Measurements from ENCODE around the gene TBC1D22A.

Gene TBC1D22A

DNA sequence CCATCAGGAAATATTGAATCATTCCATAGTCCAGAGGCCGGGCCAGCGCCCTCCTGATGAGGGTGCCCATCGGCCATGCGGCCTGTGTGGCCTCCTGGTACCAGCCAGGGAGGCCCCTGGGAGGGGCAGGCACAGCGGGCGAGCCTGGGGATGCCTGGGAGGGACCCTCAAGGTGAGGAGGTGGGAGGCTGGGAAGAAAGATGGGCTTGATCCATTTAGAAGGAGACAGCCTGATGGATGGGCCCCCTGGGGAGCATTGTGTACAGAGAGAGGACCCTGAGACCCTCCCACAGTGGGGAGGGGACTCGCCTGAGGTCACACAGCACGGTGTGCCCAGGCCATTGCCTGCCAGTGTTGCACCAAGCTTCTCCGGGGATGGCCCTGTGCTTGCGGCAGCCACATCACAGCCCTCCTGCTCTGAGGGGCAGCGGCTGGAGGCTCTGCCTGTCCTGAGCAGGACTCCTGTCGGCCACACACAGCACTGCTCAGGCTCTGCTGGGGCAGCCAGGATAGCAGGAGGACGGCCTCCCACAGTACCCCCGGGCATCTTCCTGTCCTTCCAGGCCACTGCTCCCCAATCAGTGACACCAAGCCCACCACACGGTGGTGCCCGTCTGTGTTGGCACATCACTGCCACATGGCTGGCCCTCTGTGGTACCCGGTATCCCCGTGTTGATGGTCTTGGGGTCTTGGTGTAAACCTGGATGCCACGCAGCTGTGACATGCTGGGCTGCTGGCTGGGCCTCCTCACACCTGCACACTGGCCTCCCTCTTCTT, 290.0 kb downstream of the TBC1D22A start:
- no peak for DNase-seq (ENCODE audit: low read depth in 1 of 2, low spot score in 1 of 2)

DNA sequence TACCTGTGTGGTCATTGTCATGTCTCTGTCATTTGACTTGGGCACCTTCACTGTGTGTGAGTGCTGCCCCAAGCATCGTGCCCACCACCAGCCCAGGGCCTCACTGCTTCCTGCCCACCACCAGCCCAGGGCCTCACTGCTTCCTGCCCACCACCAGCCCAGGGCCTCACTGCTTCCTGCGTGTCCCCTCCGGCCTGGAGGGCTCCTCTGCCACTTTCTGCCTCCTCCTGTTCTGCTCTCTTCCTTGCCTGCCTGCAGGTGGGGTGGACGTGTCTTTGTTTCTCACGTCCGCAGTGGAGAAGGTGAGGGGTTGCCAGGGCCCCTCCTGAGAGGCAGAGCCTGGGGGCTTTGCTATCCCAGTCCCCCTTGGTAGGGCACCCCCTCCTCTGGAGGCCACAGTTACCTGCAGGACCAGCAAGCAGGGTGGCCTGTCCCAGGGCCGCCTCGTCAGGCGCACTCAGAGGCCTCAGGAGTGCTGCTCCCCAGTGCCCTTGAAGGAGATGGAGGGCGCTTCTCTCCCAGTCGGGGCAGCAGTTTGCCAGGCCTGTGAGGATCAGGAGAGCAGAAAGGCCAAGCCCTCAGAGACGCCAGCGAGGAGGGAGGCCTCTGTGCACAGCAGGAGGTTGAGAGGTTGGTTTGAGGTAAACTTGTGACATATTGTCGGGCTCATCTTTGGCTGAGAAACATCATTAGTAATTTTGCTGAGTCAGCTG, 290.7 kb downstream of the TBC1D22A start:
- DNase-seq (ENCODE audit: low read depth in 1 of 2, low spot score in 1 of 2), result no peak

DNA sequence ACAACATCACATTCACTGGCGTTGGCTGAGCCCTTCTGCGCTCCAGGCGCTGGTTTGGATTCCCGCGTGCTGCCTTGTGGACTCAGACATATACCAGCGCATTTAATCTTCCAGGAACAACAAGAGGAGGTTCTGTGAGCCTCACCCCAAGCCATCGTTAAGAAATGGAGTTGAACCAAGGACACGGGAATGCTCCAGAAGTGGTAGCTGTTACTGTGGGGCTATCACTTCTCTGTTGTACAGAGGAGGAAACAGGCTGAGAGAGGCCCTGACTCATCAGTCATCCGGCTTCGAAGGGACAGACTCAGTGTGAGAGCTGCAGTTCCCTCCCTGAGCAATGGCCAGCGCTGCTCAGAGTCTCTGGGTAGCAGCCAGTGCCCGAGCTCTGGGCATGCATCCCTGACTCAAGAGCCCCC, 291.3 kb downstream of the TBC1D22A start:
- no peak for DNase-seq (ENCODE audit: low read depth in 1 of 2, low spot score in 1 of 2)

DNA sequence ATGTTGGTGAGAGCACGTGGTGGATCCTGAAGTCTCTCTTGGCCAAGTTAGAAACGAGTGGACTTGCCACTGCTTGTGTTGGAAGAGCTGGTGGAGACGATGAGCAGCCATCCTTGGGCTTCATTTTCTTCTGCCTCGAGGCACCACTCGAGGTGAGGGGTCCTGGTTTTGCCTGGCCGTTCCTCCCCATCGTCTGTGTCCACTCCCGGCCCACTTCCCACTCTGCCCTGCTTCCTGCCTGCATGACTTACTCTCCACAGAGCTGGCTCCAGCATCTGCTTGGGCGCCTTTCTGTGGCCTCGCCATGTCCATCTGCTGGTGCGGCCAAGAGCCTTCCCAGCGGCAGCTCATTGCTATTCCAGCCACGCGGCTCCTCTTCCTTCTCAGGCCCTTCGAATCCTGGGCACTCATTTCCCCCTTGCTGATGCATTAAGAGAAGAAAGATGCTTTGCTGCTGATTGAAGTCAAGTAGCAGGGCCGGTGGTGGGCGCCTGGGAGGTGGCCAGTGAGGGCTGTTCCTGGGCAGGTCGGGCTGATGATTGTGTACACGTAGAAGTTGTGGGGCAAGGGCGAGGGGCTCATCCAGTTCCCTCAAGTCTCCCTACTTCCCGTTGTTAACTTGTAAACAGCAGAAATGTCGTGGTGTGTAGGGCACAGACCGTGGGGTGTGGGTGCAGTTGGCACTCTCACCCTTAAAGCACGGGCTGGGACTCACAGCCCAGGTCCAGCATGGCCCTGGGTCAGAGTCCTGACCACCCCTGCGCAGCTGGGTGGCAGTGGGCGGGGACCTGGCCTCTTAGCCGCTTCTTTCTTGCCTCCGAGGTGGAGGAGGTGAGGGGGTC, 292.0 kb downstream of the TBC1D22A start:
- no peak for DNase-seq (ENCODE audit: low read depth in 1 of 2, low spot score in 1 of 2)

DNA sequence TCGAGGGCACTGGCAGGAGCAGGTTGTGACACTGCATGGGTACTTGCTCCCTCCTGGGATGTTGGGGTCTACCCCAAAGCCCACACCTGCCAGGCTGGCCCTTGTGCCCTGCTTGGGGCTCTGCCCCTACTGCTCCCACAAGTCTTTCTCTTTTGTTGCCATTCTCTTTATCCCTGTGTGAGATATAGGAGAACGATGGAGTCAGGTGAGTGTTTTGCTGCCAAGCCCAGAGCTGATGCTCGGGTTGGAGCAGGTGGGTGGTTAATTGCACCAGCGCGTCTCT, 292.6 kb downstream of the TBC1D22A start:
- no peak for DNase-seq (ENCODE audit: low read depth in 1 of 2, low spot score in 1 of 2)

DNA sequence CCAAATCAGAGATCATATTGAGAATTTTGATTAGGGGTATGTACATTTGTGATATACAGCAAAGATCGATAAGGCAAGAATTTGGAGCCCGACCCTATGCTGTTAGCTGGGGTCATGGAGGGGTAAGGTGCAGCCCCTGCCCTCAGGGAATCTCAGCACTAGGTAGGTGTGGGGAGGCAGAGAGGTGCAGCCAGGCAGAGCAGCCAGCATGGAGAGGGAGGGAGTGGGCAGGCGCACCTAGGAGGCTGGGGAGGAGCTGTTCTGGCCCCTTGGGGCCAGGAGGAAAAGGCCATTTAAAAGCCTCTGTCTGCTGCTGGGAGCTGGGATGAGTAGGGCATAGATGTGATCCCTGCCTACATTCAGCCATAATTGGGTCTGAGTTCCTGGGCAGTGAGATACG, 293.0 kb downstream of the TBC1D22A start:
- DNase-seq (ENCODE audit: low read depth in 1 of 2, low spot score in 1 of 2), result no peak

DNA sequence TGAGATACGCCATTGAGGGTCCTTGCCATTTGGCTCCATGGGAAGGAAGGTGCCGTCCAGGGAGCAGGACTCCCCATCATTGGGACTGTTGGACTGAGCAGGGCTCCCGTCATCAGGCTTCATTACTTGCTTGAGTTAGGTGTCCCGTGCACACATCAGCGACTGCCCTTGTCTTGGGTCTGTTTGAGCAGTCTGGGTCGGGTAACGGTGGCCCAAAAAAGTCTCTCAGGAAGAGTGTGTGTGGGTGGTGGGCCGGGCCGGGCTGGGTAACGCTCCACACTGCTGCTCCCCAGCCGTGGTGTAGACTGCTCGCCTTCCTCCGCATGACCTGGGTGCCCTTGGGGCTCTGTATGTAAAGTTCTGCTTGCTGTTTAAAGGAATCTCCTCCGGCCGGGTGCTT, 293.5 kb downstream of the TBC1D22A start:
- no peak for DNase-seq (ENCODE audit: low read depth in 1 of 2, low spot score in 1 of 2)

DNA sequence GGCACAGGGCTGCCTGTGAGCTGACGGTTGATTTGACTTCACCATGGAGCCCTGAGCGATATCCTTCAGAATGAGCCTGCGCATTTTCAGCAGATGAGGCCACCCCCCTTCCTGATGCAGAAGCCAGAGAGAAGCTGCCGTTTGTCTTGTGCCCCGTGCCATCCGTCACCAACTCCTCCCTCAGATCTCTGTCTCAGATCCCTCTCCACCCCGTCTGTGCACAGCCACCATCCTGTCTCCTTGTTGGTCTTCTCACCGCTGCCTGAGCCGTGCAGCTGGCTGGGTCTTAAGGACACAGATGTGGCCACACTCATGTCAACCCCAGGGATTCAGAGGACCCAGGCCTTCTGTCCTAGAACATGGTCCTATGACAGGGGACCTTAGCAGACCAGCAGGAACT, 293.9 kb downstream of the TBC1D22A start:
- no peak for DNase-seq (ENCODE audit: low read depth in 1 of 2, low spot score in 1 of 2)

DNA sequence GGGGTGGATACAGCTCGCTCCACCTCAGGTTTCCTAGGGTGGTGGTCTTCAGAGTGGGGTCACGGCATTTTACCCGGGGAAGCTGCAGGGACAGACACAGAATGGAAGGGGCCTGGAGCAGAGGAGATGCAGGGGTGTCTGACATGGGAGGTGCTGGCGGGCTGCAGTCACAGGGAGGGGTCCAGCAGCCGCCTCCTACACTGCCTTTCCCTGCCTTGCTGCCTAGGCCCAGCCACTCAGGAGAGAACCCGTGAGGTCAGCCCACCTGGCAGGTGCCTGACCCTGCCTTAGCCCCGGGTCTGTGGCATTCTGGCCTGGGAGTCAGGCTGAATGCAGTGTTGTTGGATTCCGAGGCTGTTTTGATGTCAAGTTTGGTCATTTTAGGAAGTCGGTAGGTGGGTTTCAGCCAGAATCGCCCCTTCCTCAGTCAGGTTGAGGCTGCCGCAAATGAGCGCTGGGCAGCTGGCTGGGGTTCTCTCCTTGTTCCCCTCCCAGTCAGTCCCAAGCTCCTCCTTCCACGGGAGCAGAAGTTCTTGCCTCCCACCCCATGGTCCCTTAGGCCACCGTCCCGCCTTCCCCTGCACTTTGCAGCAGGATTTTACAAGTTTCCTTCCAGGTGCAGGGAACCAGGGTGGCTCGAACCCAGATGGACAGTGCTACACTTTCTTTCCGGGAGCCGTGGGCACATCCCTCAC, 294.5 kb downstream of the TBC1D22A start:
- DNase-seq (ENCODE audit: low read depth in 1 of 2, low spot score in 1 of 2), result no peak

DNA sequence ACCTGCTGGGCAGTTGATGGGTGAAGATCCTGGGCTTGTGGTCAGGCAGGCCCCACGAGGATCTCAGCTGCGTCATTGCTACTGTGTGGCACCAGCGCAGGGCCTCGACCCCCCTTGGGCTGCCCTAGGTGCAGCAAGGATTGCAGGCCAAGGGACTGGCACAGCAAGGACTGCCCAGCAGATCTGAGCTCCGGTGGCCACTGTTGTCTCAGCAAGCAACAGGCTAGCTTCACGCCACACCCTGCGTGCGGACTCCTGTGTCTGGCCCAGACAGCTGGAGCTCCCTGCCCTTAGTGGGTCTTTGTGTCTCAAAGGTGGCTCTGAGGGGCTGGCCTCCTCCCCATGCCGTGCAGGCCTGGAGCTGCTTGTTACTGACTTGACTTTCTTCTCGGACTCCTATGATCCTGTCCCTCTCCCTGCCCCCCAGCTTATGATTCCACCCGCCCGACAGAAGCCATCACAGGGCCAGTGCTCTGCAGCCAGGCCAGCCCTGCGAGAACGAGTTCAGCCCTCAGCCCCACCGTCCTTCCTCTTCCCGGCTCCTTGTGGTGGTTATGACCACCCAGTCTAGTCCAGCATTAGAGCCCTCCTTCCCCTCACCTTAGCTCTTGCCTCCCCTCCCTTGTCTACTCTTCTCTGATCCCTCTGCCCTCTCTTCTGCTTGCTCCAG, 295.6 kb downstream of the TBC1D22A start:
- DNase-seq (ENCODE audit: low read depth in 1 of 2, low spot score in 1 of 2), result no peak

DNA sequence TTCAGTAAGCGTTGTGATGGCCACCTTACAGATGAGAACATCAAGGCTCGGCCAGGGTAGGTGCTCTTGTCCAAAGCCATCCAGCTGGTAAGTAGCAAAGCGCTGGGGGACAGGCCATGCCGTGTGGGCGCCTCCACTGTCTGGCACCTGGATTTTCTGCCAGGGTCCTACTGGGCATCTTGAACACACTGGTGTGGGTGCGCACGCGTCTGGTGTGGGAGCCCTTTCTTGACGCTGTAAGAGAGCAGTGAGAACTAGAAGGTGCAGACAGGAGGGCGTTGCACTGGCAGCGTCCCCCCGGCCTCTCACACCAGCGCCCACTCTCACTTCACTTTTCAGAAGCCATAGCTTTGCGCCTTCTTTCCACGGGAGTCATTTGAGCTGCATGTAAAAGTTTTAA, 296.6 kb downstream of the TBC1D22A start:
- DNase-seq (ENCODE audit: low read depth in 1 of 2, low spot score in 1 of 2), result no peak

DNA sequence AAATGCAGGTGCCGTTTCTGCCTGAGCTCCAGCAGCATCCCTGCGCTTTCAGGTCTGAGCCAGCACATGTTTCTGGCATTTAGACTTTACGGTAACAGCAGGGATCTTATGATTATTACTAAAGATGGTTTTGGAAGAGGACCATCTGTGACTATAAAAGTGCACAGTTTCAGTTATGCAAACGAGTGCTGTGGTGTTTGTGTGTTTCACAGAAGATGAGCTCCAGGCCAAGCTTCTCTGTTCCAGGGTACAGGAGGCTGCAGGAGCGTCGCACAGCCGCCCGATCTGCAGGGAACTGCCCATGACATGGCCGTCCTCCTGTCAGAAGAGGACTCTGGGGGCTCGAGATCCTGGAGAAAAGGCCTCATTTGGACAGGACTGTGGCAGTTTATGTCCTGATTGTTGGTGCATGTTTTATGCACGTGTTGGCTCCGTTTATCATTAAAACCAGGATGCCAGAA, 297.3 kb downstream of the TBC1D22A start:
- no peak for DNase-seq (ENCODE audit: low read depth in 1 of 2, low spot score in 1 of 2)

DNA sequence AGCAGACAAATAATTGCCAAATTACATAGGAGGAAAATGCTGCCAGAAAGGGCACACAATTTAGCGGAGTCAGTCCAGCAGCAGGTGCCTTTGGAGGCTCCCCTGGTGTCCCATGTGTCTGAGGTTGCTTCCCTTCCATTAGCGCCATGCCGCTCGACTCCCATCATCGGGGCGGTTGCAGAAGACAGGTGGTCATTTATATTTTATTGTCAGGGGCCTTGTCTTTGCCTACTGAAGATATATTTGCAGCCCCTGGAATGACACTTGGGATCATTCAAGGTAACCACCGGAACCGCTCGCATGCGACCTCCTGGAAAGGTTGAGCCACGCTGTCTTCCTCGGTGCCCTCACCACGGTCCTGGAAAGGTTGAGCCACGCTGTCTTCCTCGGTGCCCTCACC, 298.3 kb downstream of the TBC1D22A start:
- no peak for DNase-seq (ENCODE audit: low read depth in 1 of 2, low spot score in 1 of 2)

DNA sequence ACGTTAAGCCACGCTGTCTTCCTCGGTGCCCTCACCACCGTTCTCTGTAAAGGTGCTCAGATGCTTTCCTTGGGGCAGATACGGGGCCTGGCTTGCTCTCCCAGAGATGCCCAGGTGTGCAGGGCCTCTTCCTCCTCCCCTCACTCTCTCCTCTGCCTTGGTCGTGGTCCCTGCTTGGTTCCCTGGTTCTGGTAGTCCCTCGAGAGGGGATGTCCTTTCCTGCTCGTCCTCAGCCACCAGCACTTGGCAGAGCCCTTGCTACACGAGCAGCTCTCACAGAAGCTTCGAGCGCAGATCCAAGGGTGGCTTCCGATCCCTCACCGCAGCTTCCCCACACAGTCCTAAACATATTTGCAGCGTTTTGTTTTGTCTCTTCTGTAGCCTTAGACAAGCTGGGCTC, 298.8 kb downstream of the TBC1D22A start:
- DNase-seq (ENCODE audit: low read depth in 1 of 2, low spot score in 1 of 2), result no peak

DNA sequence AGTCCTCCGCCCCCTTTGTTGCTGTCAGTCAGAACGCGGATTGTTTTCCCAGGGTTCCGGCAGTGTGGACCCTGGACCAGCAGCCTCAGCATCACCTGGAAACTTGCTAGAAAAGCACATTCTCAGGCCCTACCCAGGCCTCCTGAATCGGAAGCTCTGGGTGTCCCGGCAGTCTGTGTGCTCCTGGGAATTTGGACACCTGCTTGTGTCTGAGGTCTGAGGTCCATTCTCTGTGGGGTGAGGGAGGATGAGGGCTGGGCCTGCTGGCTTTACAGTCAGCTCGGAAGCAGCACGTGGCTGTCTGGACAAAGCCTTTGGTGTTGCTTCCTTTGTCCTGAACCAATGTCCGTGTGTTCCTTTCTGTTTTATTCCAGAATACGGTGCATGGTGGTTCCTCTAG, 299.7 kb downstream of the TBC1D22A start:
- no peak for DNase-seq (ENCODE audit: low read depth in 1 of 2, low spot score in 1 of 2)

DNA sequence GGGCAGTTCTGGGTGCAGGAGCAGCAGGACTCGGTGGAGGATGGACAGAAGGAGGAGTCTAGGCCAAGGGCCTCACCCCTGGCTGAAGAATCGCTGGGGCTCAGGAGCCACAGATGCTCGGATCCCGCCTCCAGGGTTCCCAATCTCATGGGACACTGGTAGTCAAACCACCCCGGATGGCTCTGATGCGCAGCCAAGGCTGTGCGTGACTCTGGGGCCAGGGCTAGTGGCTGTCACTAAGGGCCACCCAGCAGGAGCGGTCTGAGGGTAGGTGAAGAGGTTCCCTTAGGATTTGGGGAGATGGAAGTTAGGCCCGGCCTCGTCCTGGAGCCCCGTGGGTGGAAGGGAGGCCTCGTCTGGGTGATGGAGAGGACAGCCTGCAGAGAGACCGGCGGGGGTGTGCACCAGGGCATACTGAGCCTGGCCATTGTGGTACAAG, 300.6 kb downstream of the TBC1D22A start:
- no peak for DNase-seq (ENCODE audit: low read depth in 1 of 2, low spot score in 1 of 2)

DNA sequence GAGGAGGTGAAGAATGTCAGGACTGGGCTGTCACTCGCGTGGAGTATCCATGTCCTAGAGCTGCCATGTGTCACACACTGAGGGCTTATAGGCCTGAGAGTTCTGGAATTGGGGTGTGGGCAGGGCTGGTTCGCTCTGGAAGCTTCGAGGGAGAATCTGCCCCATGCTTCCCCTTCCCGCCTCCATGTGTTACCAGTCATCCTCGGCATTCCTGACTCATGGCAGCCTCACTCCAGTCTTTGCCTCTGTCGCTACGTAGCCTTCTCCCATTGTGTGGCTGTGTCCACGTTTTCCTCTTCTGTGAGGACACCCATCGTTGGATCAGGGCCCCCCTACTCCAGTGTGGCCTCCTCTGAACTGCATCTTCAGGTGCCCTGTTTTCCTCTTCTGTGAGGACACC, 301.2 kb downstream of the TBC1D22A start:
- DNase-seq (ENCODE audit: low read depth in 1 of 2, low spot score in 1 of 2), result no peak

DNA sequence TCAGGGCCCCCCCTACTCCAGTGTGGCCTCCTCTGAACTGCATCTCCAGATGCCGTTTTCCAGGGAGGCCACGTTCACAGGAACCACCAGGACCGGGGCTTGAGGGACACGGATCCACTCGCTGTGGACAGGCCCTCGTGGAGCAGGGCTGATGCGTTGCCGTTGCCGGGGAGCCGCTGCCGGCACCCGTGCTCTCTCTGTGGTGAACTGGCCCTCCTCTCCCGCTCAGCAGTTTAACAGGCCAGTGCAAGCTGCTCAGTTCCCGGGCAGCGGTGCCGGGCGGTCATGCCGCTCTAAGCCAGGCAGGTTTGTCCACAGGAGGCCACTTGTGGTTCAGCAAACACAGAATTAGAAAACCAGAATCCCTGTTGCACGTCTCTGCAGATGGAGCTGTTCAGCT, 301.6 kb downstream of the TBC1D22A start:
- DNase-seq (ENCODE audit: low read depth in 1 of 2, low spot score in 1 of 2), result no peak

DNA sequence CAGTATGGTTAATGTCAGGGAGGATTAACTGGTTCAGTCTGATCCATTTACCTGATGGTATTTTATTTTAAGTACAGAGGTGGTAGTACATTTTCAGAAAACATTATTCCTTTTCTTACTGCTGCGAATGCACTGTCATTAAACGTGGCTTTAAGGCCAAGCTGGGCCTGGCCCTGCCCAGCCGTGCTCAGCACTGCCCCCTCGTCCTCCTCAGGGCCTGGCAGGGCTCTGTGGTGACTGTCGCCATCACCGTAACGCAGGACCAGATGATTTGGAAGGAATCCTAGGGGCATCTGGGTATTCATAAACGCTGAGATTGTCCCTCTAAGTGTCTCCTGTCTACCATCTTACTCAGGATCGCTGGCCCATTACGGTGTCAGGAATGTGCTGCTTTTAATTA, 302.0 kb downstream of the TBC1D22A start:
- DNase-seq (ENCODE audit: low read depth in 1 of 2, low spot score in 1 of 2), result no peak

DNA sequence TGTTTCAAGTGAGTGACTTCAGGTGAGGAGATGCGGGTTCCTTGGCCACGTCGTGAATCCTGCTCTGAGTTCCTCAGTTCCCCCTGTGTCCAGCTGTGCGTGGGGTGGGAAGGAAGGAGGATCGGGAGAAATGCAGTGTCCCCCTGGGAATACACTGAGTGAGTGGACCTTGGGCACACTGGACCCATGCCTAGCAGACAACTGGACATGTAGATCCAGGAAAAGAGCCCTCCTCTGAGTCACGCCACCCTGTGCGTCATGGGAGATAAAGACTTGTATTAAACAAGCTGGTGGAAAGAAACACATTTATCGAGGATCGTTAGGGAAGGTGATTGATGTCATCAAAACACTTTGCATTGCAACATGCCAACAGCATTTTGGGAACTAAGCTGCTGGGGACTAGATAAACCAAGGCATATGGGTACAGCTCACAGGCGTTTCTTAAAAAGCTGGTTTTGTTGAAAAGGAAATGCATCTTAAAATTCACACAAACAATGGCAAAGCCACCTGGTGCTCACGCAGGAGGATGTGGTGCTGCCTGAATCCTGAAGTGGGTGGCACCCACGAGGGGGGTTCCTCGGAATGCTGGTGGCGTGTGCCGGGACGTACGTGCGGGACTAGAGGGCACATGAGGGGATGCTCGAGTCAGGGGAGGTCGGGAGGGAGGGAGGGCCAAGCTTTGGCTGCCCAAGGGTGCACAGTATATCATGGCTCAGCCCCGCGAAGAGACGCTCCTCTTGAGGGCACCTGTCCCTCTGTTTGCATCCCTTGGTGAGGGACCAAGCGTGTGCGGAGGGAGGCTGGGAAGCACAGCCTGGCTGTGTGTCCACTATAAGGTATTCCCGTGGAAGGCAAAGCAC, 303.5 kb downstream of the TBC1D22A start:
- no peak for DNase-seq (ENCODE audit: low read depth in 1 of 2, low spot score in 1 of 2)
